Heart left ventricle (tissue), 13 donors: Measurements from ENCODE around the gene MEGF11.

Experiments used
- POLR2A ChIP-seq, 2 donors: fragments of 450-650 bp; IDR thresholded peaks; one replicate each; pipeline ENCODE4 v1.6.1; 2017; ENCODE audit warnings: antibody characterized with exemption in 2 of 2, mild to moderate bottlenecking in 2 of 2, moderate library complexity in 2 of 2
- TF ChIP-seq, protein P1 (sequence below), 12 donors: fragments of 200-600 bp; sonication (generic) in 4 of 12; IDR thresholded peaks; one replicate each; pipeline versions ENCODE4 v1.5.0 to v1.8.0; 2018 to 2022; ENCODE audit warnings: antibody characterized with exemption in 12 of 12, mild to moderate bottlenecking in 5 of 12
- donor health status: ischemic (EF 13 %, LVEDD 7.1; RV severe dilation, severe dysfunction).
- donor health status: DM: no; HTN: yes; CAD: no.
- donor health status: DM: no; HTN: no; CAD: no.
- donor health status: ischemic (EF 25% LVEDD 6.9; RV normal size, moderate dysfunction).
- donor health status: ischemic (EF 25% LVEDD 5.7; RV mildly dilated, moderate dysfunction).
- donor health status: ischemic (EF 35%, LVEDD 5.7; RV mildly dilated, moderate dysfunction).
- donor health status: nonischemic (EF 11% LVEDD 7.7; RV severe dilation, severe dysfunction).
- donor health status: DM: yes; HTN: yes; CAD: no.
- donor health status: PGD.
- donor health status: ischemic (EF 29% LVEDD 5.4; RV normal size, mild dysfunction).
- donor health status: nonischemic (EF 23%, LVEDD 6.1; RV moderate dilation, normal function).

GRCh38 chr15:65916041-65916663 lies 337.4 kb downstream of the MEGF11 start:
- TF ChIP-seq, protein P1, sequence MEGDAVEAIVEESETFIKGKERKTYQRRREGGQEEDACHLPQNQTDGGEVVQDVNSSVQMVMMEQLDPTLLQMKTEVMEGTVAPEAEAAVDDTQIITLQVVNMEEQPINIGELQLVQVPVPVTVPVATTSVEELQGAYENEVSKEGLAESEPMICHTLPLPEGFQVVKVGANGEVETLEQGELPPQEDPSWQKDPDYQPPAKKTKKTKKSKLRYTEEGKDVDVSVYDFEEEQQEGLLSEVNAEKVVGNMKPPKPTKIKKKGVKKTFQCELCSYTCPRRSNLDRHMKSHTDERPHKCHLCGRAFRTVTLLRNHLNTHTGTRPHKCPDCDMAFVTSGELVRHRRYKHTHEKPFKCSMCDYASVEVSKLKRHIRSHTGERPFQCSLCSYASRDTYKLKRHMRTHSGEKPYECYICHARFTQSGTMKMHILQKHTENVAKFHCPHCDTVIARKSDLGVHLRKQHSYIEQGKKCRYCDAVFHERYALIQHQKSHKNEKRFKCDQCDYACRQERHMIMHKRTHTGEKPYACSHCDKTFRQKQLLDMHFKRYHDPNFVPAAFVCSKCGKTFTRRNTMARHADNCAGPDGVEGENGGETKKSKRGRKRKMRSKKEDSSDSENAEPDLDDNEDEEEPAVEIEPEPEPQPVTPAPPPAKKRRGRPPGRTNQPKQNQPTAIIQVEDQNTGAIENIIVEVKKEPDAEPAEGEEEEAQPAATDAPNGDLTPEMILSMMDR (IDR thresholded peaks at IDR 0.05), result no peak
- TF ChIP-seq POLR2A (IDR thresholded peaks at IDR 0.05), result no peak
